IMR-90 (cell line): ENCODE results near the gene SH3BP4. TPM values are rescaled to one million over a fixed set of nuclear protein-coding genes. Genes with fewer than 3 reads are reported as not detected.

Experiments
- ATAC-seq: fragments of 200-7000 bp; cut with Tn5 transposase; 2 replicates; pipeline ENCODE4 v1.9.1; 2020; ENCODE audit warnings: low read depth, mild to moderate bottlenecking, moderate library complexity
- BruUV-seq: library from RNA; stranded (reverse); fragments of 400-500 nt; replicated peaks from 2 replicates; lab custom pipeline; 2021; lab: Mats Ljungman, UMichigan
- CTCF ChIA-PET: fragments of 300-600 bp; formaldehyde crosslinking; extraction: SDS; loops from one replicate; lab custom pipeline; 2021; ENCODE audit warnings: antibody characterized with exemption; lab: Yijun Ruan, JAX
- POLR2A ChIA-PET: fragments of 300-600 bp; sonication (Branson Sonifier 250); formaldehyde crosslinking; loops from one replicate; lab custom pipeline; 2022; ENCODE audit warnings: antibody characterized with exemption; ENCODE audit not compliant: unreplicated experiment; lab: Charles Lee
- DNase-seq: peaks from one replicate; pipeline ENCODE4 v3.0.0; 2013
- H2AFZ ChIP-seq: replicated peaks from 2 replicates; pipeline ENCODE3; 2013; ENCODE audit warnings: low read length, mild to moderate bottlenecking; ENCODE audit not compliant: poor library complexity
- H2AK5ac ChIP-seq: 2 replicates; pipeline ENCODE4 v1.6.1; 2013; ENCODE audit warnings: low read depth, low read length, inconsistent platforms
- H2AK9ac ChIP-seq: replicated peaks from 2 replicates; pipeline ENCODE3; 2013; ENCODE audit warnings: mild to moderate bottlenecking, low read depth, low read length, moderate library complexity; ENCODE audit not compliant: poor library complexity
- H2BK120ac ChIP-seq: 2 replicates; pipeline ENCODE4 v1.6.1; 2013; ENCODE audit warnings: low read depth, low read length, inconsistent platforms
- H2BK15ac ChIP-seq: 3 replicates; pipeline ENCODE4 v1.6.1; 2013; ENCODE audit warnings: low read depth, low read length, inconsistent platforms
- H2BK20ac ChIP-seq: 2 replicates; pipeline ENCODE4 v1.6.1; 2013; ENCODE audit warnings: low read depth, mild to moderate bottlenecking, inconsistent platforms, low read length, moderate library complexity
- H2BK5ac ChIP-seq: 2 replicates; pipeline ENCODE4 v1.6.1; 2013; ENCODE audit warnings: mild to moderate bottlenecking, low read depth, low read length, inconsistent platforms; ENCODE audit not compliant: poor library complexity, severe bottlenecking
- H3K14ac ChIP-seq: replicated peaks from 2 replicates; pipeline ENCODE4 v1.6.1; 2013; ENCODE audit warnings: low read depth, low read length, inconsistent platforms
- H3K18ac ChIP-seq: 2 replicates; pipeline ENCODE4 v1.6.1; 2013; ENCODE audit warnings: low read depth, low read length, control low read depth
- H3K23ac ChIP-seq: 2 replicates; pipeline ENCODE4 v1.6.1; 2013; ENCODE audit warnings: low read depth, low read length, inconsistent platforms
- H3K27ac ChIP-seq: 2 replicates; pipeline ENCODE4 v1.5.1; 2013; ENCODE audit warnings: mild to moderate bottlenecking, control low read depth, low read length; ENCODE audit not compliant: insufficient read depth
- H3K27me3 ChIP-seq: 2 replicates; pipeline ENCODE4 v1.6.1; 2013; ENCODE audit warnings: low read length; ENCODE audit not compliant: control insufficient read depth, insufficient read depth
- H3K36me3 ChIP-seq: 2 replicates; pipeline ENCODE4 v1.6.1; 2013; ENCODE audit warnings: low read length, mixed read lengths; ENCODE audit not compliant: control insufficient read depth, insufficient read depth
- H3K4ac ChIP-seq: 2 replicates; pipeline ENCODE4 v1.6.1; 2013; ENCODE audit warnings: low read depth, low read length, inconsistent platforms
- H3K4me1 ChIP-seq: 2 replicates; pipeline ENCODE4 v1.6.1; 2013; ENCODE audit warnings: low read length, mixed read lengths; ENCODE audit not compliant: control insufficient read depth, insufficient read depth
- H3K4me2 ChIP-seq: 2 replicates; pipeline ENCODE4 v1.6.1; 2013; ENCODE audit warnings: low read depth, mild to moderate bottlenecking, control low read depth, low read length, moderate library complexity
- H3K4me3 ChIP-seq: 2 replicates; pipeline ENCODE4 v1.5.1; 2013; ENCODE audit warnings: low read depth, mild to moderate bottlenecking, control low read depth, low read length, moderate library complexity; ENCODE audit not compliant: insufficient read depth
- H3K56ac ChIP-seq: 2 replicates; pipeline ENCODE4 v1.6.1; 2013; ENCODE audit warnings: low read length, inconsistent platforms; ENCODE audit not compliant: insufficient read depth; ENCODE audit errors: extremely low read depth
- H3K79me1 ChIP-seq, 2 experiments: 2 replicates each; pipeline ENCODE4 v1.6.1; 2013; ENCODE audit warnings: low read length in 2 of 2, inconsistent platforms in 1 of 2, low read depth in 1 of 2
- H3K9ac ChIP-seq: 2 replicates; pipeline ENCODE4 v1.6.1; 2013; ENCODE audit warnings: low read depth, low read length, control low read depth
- H3K9me1 ChIP-seq: 2 replicates; pipeline ENCODE4 v1.6.1; 2013; ENCODE audit warnings: low read length, inconsistent platforms; ENCODE audit not compliant: insufficient read depth
- H3K9me3 ChIP-seq: 2 replicates; pipeline ENCODE4 v1.6.1; 2013; ENCODE audit warnings: low read length; ENCODE audit not compliant: control insufficient read depth, insufficient read depth
- H4K20me1 ChIP-seq: 2 replicates; pipeline ENCODE4 v1.6.1; 2013; ENCODE audit warnings: low read length, inconsistent platforms; ENCODE audit not compliant: insufficient read depth
- H4K5ac ChIP-seq: 2 replicates; pipeline ENCODE4 v1.6.1; 2013; ENCODE audit warnings: mild to moderate bottlenecking, low read depth, low read length, control low read depth
- H4K8ac ChIP-seq, 2 experiments: 2 replicates each; pipeline ENCODE4 v1.6.1; 2013; ENCODE audit warnings: low read depth in 2 of 2, low read length in 2 of 2, control low read depth in 1 of 2, inconsistent platforms in 1 of 2
- H4K91ac ChIP-seq: 2 replicates; pipeline ENCODE4 v1.6.1; 2013; ENCODE audit warnings: low read depth, low read length, inconsistent platforms; ENCODE audit not compliant: insufficient read depth
- BHLHE40 ChIP-seq: fragments of 150-350 bp; IDR thresholded peaks from 2 replicates; pipeline ENCODE4 v1.6.1; 2016; ENCODE audit warnings: mild to moderate bottlenecking, low read depth, low read length
- CEBPB ChIP-seq: IDR thresholded peaks from 2 replicates; pipeline ENCODE4 v1.6.1; 2012; ENCODE audit warnings: low read depth, low read length, improper control_type of control experiment
- CHD1 ChIP-seq: IDR thresholded peaks from 2 replicates; pipeline ENCODE4 v1.6.1; 2012; ENCODE audit warnings: low read depth, low read length, improper control_type of control experiment
- ELK1 ChIP-seq: fragments of 150-350 bp; IDR thresholded peaks from 2 replicates; pipeline ENCODE4 v1.6.1; 2016; ENCODE audit warnings: low read depth, mild to moderate bottlenecking, low read length, moderate library complexity, borderline replicate concordance
- FOS ChIP-seq: fragments of 150-350 bp; IDR thresholded peaks from 2 replicates; pipeline ENCODE4 v1.6.1; 2016; ENCODE audit warnings: low read depth, low read length
- MAFK ChIP-seq: IDR thresholded peaks from 2 replicates; pipeline ENCODE4 v1.6.1; 2012; ENCODE audit warnings: low read depth, low read length, improper control_type of control experiment
- MAZ ChIP-seq: IDR thresholded peaks from 2 replicates; pipeline ENCODE4 v1.6.1; 2012; ENCODE audit warnings: low read depth, mild to moderate bottlenecking, low read length, improper control_type of control experiment, moderate library complexity, borderline replicate concordance
- MXI1 ChIP-seq: IDR thresholded peaks from 2 replicates; pipeline ENCODE4 v1.6.1; 2012; ENCODE audit warnings: low read depth, mild to moderate bottlenecking, low read length, moderate library complexity, borderline replicate concordance
- NFE2L2 ChIP-seq: fragments of 150-350 bp; IDR thresholded peaks from 2 replicates; pipeline ENCODE4 v1.6.1; 2016; ENCODE audit warnings: low read depth, mild to moderate bottlenecking, low read length
- POLR2A ChIP-seq: IDR thresholded peaks from 2 replicates; pipeline ENCODE4 v1.6.1; 2012; ENCODE audit warnings: mild to moderate bottlenecking, low read depth, low read length
- RAD21 ChIP-seq: IDR thresholded peaks from 2 replicates; pipeline ENCODE4 v1.6.1; 2012; ENCODE audit warnings: low read length, improper control_type of control experiment
- RCOR1 ChIP-seq: IDR thresholded peaks from 2 replicates; pipeline ENCODE4 v1.6.1; 2012; ENCODE audit warnings: mild to moderate bottlenecking, low read length, improper control_type of control experiment; ENCODE audit not compliant: insufficient replicate concordance
- RFX5 ChIP-seq: IDR thresholded peaks from 2 replicates; pipeline ENCODE4 v1.8.0; 2012; ENCODE audit warnings: low read depth, mild to moderate bottlenecking, low read length, moderate library complexity
- SMC3 ChIP-seq: fragments of 150-350 bp; IDR thresholded peaks from 2 replicates; pipeline ENCODE4 v1.6.1; 2016; ENCODE audit warnings: low read depth, mild to moderate bottlenecking, antibody characterized with exemption, low read length, moderate library complexity
- USF2 ChIP-seq: fragments of 150-350 bp; IDR thresholded peaks from 2 replicates; pipeline ENCODE4 v1.6.1; 2017; ENCODE audit warnings: mild to moderate bottlenecking, antibody characterized with exemption, low read length, low read depth
- WGBS, 2 experiments: methylation state at CpG; one replicate each; pipeline versions ENCODE4 v1.1.5 to v1.1.7; 2013; ENCODE audit warnings: missing lambda C conversion rate in 2 of 2; ENCODE audit not compliant: insufficient read length in 1 of 2; ENCODE audit errors: extremely low coverage in 2 of 2; 5-methylcytosine and 5-hydroxymethylcytosine counted together
- dilution Hi-C: fragments of 300-500 bp; cut with HindIII; formaldehyde crosslinking; loops from one replicate; pipeline ENCODE4 v1.14.3; 2018; ENCODE audit warnings: low sequenced_read_pairs; ENCODE audit not compliant: unreplicated experiment
- in situ Hi-C: fragments of 300-500 bp; cut with MboI; formaldehyde crosslinking; loops from 3 replicates; pipeline ENCODE4 v1.14.3; 2019; ENCODE audit warnings: low sequenced_read_pairs, inconsistent platforms, mixed read lengths
- intact Hi-C: fragments of 100-400 bp; cut with micrococcal nuclease; formaldehyde crosslinking; loops from 2 replicates; pipeline ENCODE4 v1.10.0; 2022
- polyA plus RNA-seq, 3 experiments: library from polyadenylated mRNA; depleted of rRNA; stranded (reverse); fragments of >200 nt; gene quantifications; 2 replicates each; pipeline ENCODE4 v1.2.3, GENCODE V29; 2012; ENCODE audit warnings: low replicate concordance in 1 of 3
- total RNA-seq: library from RNA; depleted of rRNA; stranded (reverse); fragments of >200 nt; gene quantifications from 2 replicates; pipeline ENCODE4 v1.2.3, GENCODE V29; 2012
- TF ChIP-seq, protein P1 (sequence below): conservative IDR thresholded peaks from 2 replicates; pipeline ENCODE4 v1.5.1; 2012; ENCODE audit warnings: mild to moderate bottlenecking, low read depth, low read length, improper control_type of control experiment

The SH3BP4 gene
- total and polyA plus RNA-seq, 2 of the 4 experiments (the other 2 are of a cell fraction) = 104 to 122 TPM

- CTCF ChIA-PET = no interaction called here
- no peak overlapping the region for H3K18ac ChIP-seq
- H3K4me3 ChIP-seq = no peak overlapping the region
- no peak overlapping the region for H3K23ac ChIP-seq
- POLR2A ChIA-PET = no interaction called here
- no peak overlapping the region for H3K9ac ChIP-seq
- dilution Hi-C loops (no loop called here), intact Hi-C loops (no loop called here), in situ Hi-C loops (no loop called here)
- WGBS, 2 experiments = no CpG with 5 or more reads among the region's 8 CpGs
- no peak overlapping the region for H3K56ac ChIP-seq
- H3K4me1 ChIP-seq = peaks cover 9% of the 10 kb centered on the region
- H4K8ac ChIP-seq = no peak overlapping the region
- no peak overlapping the region for H3K14ac ChIP-seq
- DNase-seq (no peak), ATAC-seq (no peak)
- TF ChIP-seq, protein P1, sequence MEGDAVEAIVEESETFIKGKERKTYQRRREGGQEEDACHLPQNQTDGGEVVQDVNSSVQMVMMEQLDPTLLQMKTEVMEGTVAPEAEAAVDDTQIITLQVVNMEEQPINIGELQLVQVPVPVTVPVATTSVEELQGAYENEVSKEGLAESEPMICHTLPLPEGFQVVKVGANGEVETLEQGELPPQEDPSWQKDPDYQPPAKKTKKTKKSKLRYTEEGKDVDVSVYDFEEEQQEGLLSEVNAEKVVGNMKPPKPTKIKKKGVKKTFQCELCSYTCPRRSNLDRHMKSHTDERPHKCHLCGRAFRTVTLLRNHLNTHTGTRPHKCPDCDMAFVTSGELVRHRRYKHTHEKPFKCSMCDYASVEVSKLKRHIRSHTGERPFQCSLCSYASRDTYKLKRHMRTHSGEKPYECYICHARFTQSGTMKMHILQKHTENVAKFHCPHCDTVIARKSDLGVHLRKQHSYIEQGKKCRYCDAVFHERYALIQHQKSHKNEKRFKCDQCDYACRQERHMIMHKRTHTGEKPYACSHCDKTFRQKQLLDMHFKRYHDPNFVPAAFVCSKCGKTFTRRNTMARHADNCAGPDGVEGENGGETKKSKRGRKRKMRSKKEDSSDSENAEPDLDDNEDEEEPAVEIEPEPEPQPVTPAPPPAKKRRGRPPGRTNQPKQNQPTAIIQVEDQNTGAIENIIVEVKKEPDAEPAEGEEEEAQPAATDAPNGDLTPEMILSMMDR = no peak
- TF ChIP-seq MAFK (no peak), CEBPB (no peak), CHD1 (no peak), SMC3 (no peak), USF2 (no peak), MXI1 (no peak), BHLHE40 (no peak), MAZ (no peak), FOS (no peak), NFE2L2 (no peak), ELK1 (no peak), POLR2A (no peak), RFX5 (no peak), RCOR1 (no peak), RAD21 (no peak)
- H2BK20ac ChIP-seq = no peak overlapping the region
- no peak overlapping the region for H3K27ac ChIP-seq
- H4K5ac ChIP-seq = no peak overlapping the region
- H3K4me2 ChIP-seq = no peak overlapping the region
- peaks cover 77% of the 10 kb centered on the region for H3K36me3 ChIP-seq
- no peak overlapping the region for H2BK15ac ChIP-seq
- H4K91ac ChIP-seq = no peak overlapping the region
- no peak overlapping the region for H2AK5ac ChIP-seq
- H2AFZ ChIP-seq = no peak overlapping the region
- H2BK120ac ChIP-seq = no peak overlapping the region
- no peak overlapping the region for H3K4ac ChIP-seq
- H3K27me3 ChIP-seq = no peaks in the 10 kb centered on the region
- no TSS peak for BruUV-seq
- H2AK9ac ChIP-seq = no peak overlapping the region
- H3K79me1 ChIP-seq = peaks cover 31 to 89% of the 10 kb centered on the region in 2 experiments
- peaks cover 39% of the 10 kb centered on the region for H3K9me1 ChIP-seq
- H3K9me3 ChIP-seq = no peaks in the 10 kb centered on the region
- H2BK5ac ChIP-seq = no peak overlapping the region
- peaks cover 86% of the 10 kb centered on the region for H4K20me1 ChIP-seq
Measured at GRCh38 chr2:235037604-235038166, 85.9 kb downstream of the SH3BP4 start.
